ENCODE measurements around the gene DLG2.

- TF ChIP-seq POLR2AphosphoS5 (IDR thresholded peaks at IDR 0.05), result no peak
- TF ChIP-seq CTCF (IDR thresholded peaks at IDR 0.05), result no peak
- no peak for TF ChIP-seq POLR2A (IDR thresholded peaks at IDR 0.05)
- TF ChIP-seq EP300 (IDR thresholded peaks at IDR 0.05), result no peak
These were observed 736.5 kb downstream of the DLG2 start for GRCh38 chr11:84890676-84891075.

All from suprapubic skin (tissue), 4 donors.